Measurements from ENCODE around the gene CCDC91.
"Not testable (repeated sequence)": the region's sequence is repeated elsewhere in the genome, so short reads cannot be mapped to it uniquely, and the experiment has no call there.

Gene CCDC91

GRCh38 chr12:28413460-28414109 lies 223.3 kb downstream of the CCDC91 start:
- intact Hi-C loops (cut with DNase I), result no loop called here
- DNase-seq, result no peak

- intact Hi-C loops (cut with DNase I), result no loop called here
- DNase-seq, result no peak
These were observed 225.5 kb downstream of the CCDC91 start for GRCh38 chr12:28415755-28416154.

GRCh38 chr12:28421374-28421773 lies 231.1 kb downstream of the CCDC91 start:
- intact Hi-C loops (cut with DNase I), result no loop called here
- DNase-seq, result no peak

GRCh38 chr12:28424965-28425364 lies 234.7 kb downstream of the CCDC91 start:
- DNase-seq, result no peak
- intact Hi-C loops (cut with DNase I), result no loop called here

DNA sequence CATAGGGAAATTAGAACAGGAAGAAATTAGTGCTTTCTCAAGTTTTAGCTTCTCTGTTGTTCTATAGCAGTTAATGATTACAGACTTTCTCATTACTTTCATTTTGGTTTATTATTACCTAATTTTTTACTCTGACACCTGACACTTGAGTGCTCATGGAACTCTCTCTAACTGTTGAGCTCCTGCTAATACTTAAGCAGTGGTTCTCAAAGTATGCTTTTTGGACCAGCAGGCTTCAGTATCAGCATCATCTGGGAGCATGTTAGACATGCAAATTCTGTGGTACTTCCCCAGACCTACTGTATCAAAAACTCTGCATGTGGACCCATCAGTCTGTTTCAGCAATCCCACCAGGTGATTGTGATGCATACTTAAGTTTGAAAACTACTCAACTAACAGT lies 235.3 kb downstream of the CCDC91 start:
- intact Hi-C loops (cut with DNase I), result no loop called here
- no peak for DNase-seq

- intact Hi-C loops (cut with DNase I), result no loop called here
- no peak for DNase-seq
These were observed 236.8 kb downstream of the CCDC91 start for GRCh38 chr12:28427046-28427445.

DNA sequence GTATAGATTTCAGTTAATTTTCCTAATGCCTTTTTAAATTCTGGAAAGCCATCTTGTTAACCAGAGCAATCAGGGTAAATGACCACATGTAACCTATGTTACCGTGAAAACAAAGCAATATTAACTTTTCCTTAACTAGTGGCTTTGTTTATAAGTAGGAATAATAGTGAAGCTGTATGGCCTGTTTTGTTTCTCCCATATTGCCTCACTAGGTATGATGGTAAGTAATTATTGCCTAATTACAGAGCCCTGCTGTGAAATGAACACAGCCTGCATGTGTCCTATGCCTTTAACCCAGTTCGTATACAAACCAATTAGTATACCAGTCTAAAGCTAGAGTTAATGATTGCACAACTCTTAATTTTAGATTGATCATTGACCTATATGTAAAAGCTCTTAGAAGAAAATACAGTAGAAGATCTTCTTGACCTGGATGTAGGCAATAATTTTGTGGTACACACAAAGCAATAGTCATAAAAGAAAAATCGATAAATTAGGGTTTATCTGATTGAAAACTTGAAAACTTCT lies 249.9 kb downstream of the CCDC91 start:
- DNase-seq, result no peak

DNA sequence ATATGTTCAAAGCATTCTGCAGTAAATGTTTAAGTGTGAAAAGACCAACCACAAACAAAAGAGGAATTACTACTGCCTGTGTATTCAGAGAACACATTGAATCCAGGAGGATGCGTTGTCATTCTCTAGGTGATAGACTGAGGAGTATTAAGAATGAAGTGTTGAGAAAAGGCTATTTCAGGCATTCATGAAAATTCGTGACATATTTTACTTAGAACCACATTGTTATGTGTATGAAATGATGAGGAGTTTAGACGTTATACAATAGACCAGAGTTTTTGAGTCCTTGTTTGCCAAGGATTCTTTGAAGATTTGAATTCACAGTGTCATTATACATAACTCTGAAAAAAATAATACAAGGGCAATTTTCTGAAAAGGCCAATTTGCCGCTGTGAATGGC lies 251.8 kb downstream of the CCDC91 start:
- no peak for DNase-seq
- intact Hi-C loops (cut with DNase I), result no loop called here

More for the DNA sequence above, 249.9 kb downstream of the CCDC91 start:
- intact Hi-C loops (cut with DNase I), result no loop called here

- intact Hi-C loops (cut with DNase I), result no loop called here
These were observed 253.1 kb downstream of the CCDC91 start for GRCh38 chr12:28443337-28443736.

GRCh38 chr12:28446031-28446430 lies 255.8 kb downstream of the CCDC91 start:
- intact Hi-C loops (cut with DNase I), result no loop called here
- DNase-seq, result no peak

More at GRCh38 chr12:28443337-28443736, 253.1 kb downstream of the CCDC91 start:
- DNase-seq, result no peak

DNA sequence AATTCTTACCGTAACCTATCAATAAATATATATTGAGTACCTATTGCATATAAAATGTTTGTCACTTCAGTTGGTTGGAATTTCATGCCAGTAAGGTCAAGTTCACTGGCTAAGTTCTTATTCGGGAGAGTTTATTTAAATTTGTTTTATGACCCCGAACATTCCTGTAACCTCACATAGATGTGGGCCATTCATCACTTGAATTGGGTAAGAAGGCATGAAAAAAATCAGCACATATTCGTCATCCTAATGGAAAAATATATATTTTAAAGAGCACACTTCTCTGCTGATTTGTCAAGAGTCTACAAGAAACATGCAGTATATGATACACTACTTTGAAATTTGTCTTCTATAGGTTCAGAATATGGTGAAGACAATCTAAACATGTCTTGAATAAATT lies 263.4 kb downstream of the CCDC91 start:
- intact Hi-C loops (cut with DNase I), result no loop called here
- no peak for DNase-seq

DNA sequence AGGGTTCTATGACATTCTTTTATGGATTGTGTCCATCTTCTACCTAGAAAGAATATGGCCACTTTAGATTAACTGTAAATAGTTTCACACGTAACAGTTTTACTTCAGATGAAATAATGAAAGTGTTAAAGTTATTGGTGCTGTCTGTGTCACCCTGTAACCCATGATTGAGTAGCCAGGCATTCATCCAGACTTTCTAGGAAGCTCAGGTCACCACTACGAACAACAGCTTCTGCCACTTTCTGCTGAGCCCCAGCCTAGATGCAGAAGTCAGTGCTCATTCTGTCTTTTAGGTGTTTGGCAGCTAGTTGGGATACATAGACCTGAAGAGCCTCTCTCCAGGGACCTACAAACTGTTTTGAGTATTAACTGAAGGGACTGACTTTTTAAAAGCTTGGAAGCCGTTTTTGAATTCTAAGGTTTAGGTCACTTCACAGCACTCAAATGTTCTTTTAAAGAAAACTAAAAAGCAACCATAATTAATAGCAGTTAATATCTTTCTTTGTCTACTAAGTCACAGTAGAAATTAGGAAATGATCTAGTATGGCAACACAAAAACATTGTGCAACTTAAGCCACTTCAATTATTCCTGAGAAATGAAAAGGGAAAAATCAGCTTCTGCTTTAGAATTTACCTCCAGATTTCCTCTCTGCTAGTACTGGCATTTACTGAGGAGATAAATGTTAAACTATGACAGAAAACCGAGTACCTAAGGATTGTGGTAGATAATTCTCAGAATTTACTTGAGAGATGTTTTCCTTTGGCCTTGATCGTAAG lies 266.9 kb downstream of the CCDC91 start:
- DNase-seq, result no peak
- intact Hi-C loops (cut with DNase I), result no loop called here

- intact Hi-C loops (cut with DNase I), result no loop called here
- no peak for DNase-seq
These were observed 267.5 kb downstream of the CCDC91 start for GRCh38 chr12:28457785-28458184.

- DNase-seq, result no peak
- intact Hi-C loops (cut with DNase I), result no loop called here
These were observed 269.2 kb downstream of the CCDC91 start for GRCh38 chr12:28459481-28459880.

DNA sequence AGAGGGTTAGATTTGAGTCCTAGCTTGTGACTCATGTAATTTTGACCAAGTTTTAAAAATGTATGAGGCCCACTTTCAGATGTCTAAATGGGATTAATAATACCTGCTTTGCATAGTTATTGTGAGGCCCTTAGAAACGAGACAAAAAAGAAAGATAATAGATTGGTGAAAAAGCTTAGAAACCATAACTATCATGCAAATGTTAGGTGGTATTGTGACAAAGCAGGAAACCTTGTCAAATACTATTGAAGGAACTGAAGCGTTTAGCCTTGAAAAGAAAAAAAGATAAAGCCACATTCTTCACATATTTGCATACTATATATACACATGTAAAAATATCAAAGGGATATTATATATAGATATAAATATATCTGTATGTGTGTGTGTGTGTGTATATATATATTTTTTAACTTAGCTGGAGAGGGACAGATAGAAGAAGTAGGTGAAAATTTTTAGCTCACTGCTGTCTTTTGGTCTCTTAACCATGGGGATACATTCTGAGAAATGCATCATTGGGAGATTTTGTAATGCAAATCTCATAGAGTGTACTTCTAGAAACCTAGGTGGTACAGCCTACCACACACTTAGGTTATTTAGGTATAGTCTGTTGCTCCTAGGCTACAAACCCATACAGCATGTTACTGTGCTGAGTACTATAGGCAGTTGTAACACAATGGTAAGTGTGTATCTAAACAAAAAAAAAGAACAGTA lies 270.3 kb downstream of the CCDC91 start:
- intact Hi-C loops (cut with DNase I), result no loop called here

GRCh38 chr12:28463396-28463795 lies 273.1 kb downstream of the CCDC91 start:
- no peak for DNase-seq
- intact Hi-C loops (cut with DNase I), result no loop called here

More for the DNA sequence above, 270.3 kb downstream of the CCDC91 start:
- DNase-seq, result no peak

DNA sequence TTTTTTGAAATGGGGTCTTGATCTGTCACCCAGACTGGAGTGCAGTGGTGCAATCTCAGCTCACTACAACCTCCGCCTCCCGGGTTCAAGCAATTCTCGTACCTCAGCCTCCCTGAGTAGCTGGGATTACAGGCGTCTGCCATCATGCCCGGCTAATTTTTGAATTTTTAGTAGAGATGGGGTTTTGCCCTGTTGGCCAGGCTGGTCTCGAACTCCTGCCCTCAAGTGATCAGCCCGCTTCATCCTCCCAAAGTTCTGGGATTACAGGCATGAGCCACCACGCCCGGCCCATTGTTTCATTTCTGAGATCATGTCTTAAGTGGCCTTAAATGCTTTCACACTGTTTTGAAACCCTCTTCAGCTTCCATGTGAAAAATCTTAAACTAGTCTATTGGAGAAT lies 281.5 kb downstream of the CCDC91 start:
- intact Hi-C loops (cut with DNase I); DNase-seq: not testable (repeated sequence)

- intact Hi-C loops (cut with DNase I); DNase-seq: not testable (repeated sequence)
These were observed 285.9 kb downstream of the CCDC91 start for GRCh38 chr12:28476206-28476605.

DNA sequence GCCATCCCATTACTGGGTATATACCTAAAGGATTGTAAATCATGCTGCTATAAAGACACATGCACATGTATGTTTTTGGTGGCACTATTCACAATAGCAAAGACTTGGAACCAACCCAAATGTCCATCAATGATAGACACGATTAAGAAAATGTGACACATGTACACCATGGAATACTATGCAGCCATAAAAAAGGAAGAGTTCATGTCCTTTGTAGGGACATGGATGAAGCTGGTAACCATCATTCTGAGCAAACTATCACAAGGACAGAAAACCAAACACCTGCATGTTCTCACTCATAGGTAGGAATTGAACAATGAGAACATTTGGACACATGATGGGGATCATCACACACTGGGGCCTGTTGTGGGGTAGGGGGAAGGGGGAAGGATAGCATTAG lies 288.8 kb downstream of the CCDC91 start:
- DNase-seq; intact Hi-C loops (cut with DNase I): not testable (repeated sequence)

DNA sequence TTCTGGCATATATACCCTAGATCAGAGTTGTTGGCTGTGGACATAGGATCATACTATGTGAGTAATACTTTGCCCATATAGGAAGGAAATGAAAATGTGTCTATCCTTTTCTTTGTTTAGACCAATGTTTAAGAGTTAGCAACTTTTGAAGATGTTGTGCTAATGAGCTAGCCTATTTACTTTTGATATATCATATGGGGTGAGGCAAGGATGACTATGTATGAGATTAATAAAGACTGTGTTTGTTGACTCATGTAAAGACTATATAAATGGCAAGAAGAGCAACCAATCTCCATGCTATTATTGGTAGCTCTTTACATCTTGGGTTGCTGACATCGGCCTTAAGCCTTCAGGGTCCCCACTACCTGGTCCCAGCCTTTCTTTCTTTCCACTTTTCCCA lies 289.4 kb downstream of the CCDC91 start:
- intact Hi-C loops (cut with DNase I), result no loop called here
- no peak for DNase-seq
